Thyroid gland (tissue), 4 donors: Measurements from ENCODE around the gene SATB1. TPM values are rescaled to one million over a fixed set of nuclear protein-coding genes. Genes with fewer than 3 reads are reported as not detected.

Experiments used
- DNase-seq, 2 donors: peaks; one replicate each; pipeline ENCODE4 v3.0.0-alpha.2; 2019
- H3K27ac ChIP-seq, 3 donors: fragments of 200-600 bp; sonication (generic); 1 replicate in 2 of 3; 2 replicates in 1 of 3; pipeline ENCODE4 v1.5.1; 2016 to 2019; ENCODE audit warnings: mild to moderate bottlenecking in 1 of 3, moderate library complexity in 1 of 3
- H3K27me3 ChIP-seq: fragments of 200-600 bp; sonication (generic); one replicate; pipeline ENCODE4 v1.5.1; 2019
- H3K36me3 ChIP-seq, 2 donors: fragments of 200-600 bp; sonication (generic); one replicate each; pipeline ENCODE4 v1.5.1; 2016 to 2019
- H3K4me1 ChIP-seq, 2 donors: fragments of 200-600 bp; sonication (generic); one replicate each; pipeline ENCODE4 v1.5.1; 2017 to 2019
- H3K4me3 ChIP-seq, 3 donors: fragments of 200-600 bp; sonication (generic); replicated peaks in 1 of 3; 1 replicate in 2 of 3; 2 replicates in 1 of 3; pipeline ENCODE4 v1.5.1; 2016; ENCODE audit warnings: mild to moderate bottlenecking in 1 of 3
- H3K9me3 ChIP-seq: fragments of 200-600 bp; sonication (generic); one replicate; pipeline ENCODE4 v1.5.1; 2017
- POLR2A ChIP-seq, 2 donors: fragments of 450-650 bp; IDR thresholded peaks; one replicate each; pipeline ENCODE4 v1.6.1; 2017; ENCODE audit warnings: antibody characterized with exemption in 2 of 2, mild to moderate bottlenecking in 2 of 2, moderate library complexity in 1 of 2
- WGBS, 2 donors: methylation state at CpG; one replicate each; pipeline ENCODE4 v1.1.5; 2017; 5-methylcytosine and 5-hydroxymethylcytosine counted together
- intact Hi-C: fragments of 100-400 bp; cut with DNase I; formaldehyde crosslinking; loops from one replicate; pipeline ENCODE4 v1.15.1; 2023
- total RNA-seq, 4 donors: library from RNA; depleted of rRNA; stranded (reverse); fragments of >200 nt; gene quantifications; one replicate each; pipeline ENCODE4 v1.2.3, GENCODE V29; 2016
- TF ChIP-seq, protein P1 (sequence below), 6 experiments: fragments of 200-600 bp in 3 of 6; fragments of 450-650 bp in 3 of 6; sonication (generic) in 3 of 6; IDR thresholded peaks; one replicate each; pipeline ENCODE4 v1.5.1; 2016 to 2019; ENCODE audit warnings: antibody characterized with exemption in 6 of 6, mild to moderate bottlenecking in 2 of 6, inconsistent platforms in 1 of 6, moderate library complexity in 1 of 6

Gene SATB1
- total RNA-seq, 4 donors from 2014 or later, result 45.4 to 115 (median 64.4) TPM

DNA sequence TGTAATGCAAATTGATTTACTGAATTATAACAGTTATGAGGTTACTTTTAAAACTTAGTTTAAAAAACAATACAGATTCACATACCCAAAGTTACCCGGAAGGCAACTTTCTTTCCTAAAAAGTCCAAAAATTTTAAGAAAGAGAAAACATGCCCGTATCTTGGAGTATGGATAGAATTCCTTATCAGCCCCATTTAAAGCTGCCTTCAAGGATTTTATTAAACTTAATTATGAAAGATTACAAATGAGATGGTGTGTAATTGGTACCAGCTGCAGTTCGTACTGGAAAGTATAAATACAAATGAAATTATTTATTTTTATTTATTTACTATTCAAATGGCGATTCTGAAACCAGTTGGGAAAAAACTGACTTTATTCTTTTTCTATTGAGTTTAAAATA, 39.4 kb downstream of the SATB1 start:
- no peaks in the 10 kb centered on the region for H3K36me3 ChIP-seq
- TF ChIP-seq, protein P1, sequence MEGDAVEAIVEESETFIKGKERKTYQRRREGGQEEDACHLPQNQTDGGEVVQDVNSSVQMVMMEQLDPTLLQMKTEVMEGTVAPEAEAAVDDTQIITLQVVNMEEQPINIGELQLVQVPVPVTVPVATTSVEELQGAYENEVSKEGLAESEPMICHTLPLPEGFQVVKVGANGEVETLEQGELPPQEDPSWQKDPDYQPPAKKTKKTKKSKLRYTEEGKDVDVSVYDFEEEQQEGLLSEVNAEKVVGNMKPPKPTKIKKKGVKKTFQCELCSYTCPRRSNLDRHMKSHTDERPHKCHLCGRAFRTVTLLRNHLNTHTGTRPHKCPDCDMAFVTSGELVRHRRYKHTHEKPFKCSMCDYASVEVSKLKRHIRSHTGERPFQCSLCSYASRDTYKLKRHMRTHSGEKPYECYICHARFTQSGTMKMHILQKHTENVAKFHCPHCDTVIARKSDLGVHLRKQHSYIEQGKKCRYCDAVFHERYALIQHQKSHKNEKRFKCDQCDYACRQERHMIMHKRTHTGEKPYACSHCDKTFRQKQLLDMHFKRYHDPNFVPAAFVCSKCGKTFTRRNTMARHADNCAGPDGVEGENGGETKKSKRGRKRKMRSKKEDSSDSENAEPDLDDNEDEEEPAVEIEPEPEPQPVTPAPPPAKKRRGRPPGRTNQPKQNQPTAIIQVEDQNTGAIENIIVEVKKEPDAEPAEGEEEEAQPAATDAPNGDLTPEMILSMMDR (IDR thresholded peaks at IDR 0.05), result no peak
- no peak for TF ChIP-seq POLR2A (IDR thresholded peaks at IDR 0.05)
- H3K4me1 ChIP-seq, result no peaks in the 10 kb centered on the region
- intact Hi-C loops, result no loop called here
- H3K27me3 ChIP-seq, result no peaks in the 10 kb centered on the region
- no peak overlapping the region for H3K4me3 ChIP-seq
- H3K9me3 ChIP-seq, result no peaks in the 10 kb centered on the region
- no peak overlapping the region for H3K27ac ChIP-seq
- WGBS, 2 donors, result 85 to 96% methylated on average over 4 of the region's 4 CpGs
- no peak for DNase-seq

DNA sequence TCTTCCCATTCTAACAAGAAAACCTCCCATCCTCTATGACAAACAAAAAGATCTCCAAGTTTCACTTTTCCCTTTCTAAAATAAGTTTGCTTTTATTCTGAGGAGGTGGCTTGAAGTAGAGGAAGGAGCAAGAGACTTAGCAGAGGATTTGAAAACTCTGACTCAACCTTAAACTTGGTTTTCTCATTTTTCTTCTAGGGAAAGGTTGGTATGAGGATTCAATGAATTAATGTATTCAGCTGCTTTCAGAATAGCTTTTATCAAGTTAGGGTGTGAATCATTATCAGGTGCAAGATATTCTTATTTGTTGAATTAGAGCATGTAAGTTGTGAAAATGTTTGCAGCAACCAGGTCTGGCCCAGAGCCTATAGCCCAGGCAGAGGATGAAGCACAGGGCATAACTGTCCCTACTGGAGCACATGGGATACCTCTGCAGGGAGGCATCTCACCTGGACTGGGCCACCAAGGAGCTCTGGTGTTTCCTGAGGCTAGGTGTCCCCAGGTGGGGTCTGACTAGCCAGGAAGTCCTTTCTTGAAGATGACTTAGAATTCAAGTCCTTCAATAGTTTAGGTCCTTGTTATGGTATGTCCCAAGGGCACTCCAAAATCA, 42.3 kb downstream of the SATB1 start:
- Histone ChIP-seq H3K9me3 (no peaks in the 10 kb centered on the region), H3K27ac (no peak overlapping the region), H3K4me1 (peaks cover 3 to 4% of the 10 kb centered on the region in 2 donors), H3K4me3 (no peak overlapping the region), H3K27me3 (no peaks in the 10 kb centered on the region), H3K36me3 (no peaks in the 10 kb centered on the region)
- intact Hi-C loops, result no loop called here
- no peak for DNase-seq
- no peak for TF ChIP-seq POLR2A (IDR thresholded peaks at IDR 0.05)
- TF ChIP-seq, protein P1 (IDR thresholded peaks at IDR 0.05), result no peak

DNA sequence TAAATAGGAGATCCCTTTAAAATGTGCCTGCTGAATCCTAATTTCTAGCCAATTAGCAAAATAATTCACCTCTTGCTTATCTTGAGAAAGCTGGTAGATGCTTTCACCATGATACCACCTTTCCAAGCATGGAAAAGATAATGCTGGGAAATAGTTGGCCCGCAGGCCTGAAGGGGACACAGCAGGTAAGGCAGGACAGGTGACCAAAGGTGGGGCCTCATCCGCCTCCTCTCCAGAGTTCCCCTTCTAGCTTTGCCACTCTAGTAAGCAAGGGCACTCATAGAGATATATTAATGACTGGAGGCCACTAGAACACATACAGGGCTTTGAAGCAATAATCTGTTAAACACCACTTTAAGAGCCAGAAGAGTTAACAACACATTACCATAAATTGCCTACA, 45.5 kb downstream of the SATB1 start:
- intact Hi-C loops, result no loop called here
- no peaks in the 10 kb centered on the region for H3K36me3 ChIP-seq
- H3K4me3 ChIP-seq, result no peak overlapping the region
- no peak for DNase-seq
- H3K27ac ChIP-seq, result no peak overlapping the region
- H3K27me3 ChIP-seq, result no peaks in the 10 kb centered on the region
- WGBS, 2 donors, result 86 to 87% methylated on average over 2 of the region's 2 CpGs
- no peaks in the 10 kb centered on the region for H3K9me3 ChIP-seq
- H3K4me1 ChIP-seq, result peaks cover 6 to 7% of the 10 kb centered on the region in 2 donors
- TF ChIP-seq, protein P1 (IDR thresholded peaks at IDR 0.05), result no peak
- TF ChIP-seq POLR2A (IDR thresholded peaks at IDR 0.05), result no peak

DNA sequence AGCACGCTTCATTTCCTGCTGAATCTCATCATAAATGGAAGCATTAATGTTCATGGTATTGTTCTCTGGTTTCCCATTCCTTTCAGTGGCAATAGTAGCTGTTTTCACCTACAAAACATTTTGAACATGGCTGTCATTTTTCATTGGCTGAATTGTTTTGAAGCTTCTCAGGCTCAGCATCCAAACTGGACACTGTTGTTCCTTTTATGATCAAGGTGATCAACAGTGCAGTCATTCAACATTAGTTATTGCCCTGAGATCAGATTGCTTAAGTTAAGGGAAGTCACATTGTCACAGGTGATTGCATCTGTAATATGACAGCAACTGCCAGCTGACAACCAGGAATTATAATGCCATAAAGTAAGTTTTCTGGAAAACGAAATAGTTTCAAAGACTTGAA, 46.9 kb downstream of the SATB1 start:
- H3K4me3 ChIP-seq, result no peak overlapping the region
- 75 to 77% methylated on average over 2 of the region's 2 CpGs for WGBS, 2 donors
- intact Hi-C loops, result no loop called here

DNA sequence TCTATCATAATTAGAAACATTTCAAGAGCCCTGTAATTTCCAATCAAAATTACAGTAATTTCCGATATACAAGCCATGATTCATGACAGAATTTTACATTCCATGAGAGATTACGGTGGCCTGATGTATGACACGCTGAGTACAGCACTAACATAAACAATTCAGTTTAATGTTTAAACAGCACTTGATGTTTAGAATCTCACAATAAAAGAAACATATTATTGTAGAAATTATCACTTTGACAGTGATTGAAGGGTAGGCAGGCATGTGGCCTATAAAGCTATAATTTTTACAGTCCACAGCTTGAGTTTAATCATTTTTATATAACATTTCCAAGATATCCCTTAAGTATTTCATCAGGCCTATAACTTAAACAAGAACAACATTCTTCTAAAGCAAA, 48.5 kb downstream of the SATB1 start:
- no peak overlapping the region for H3K4me3 ChIP-seq
- H3K27me3 ChIP-seq, result no peaks in the 10 kb centered on the region
- H3K9me3 ChIP-seq, result no peaks in the 10 kb centered on the region
- peaks cover 6 to 7% of the 10 kb centered on the region in 2 donors for H3K4me1 ChIP-seq
- intact Hi-C loops, result no loop called here
- no peak overlapping the region for H3K27ac ChIP-seq
- H3K36me3 ChIP-seq, result no peaks in the 10 kb centered on the region
- WGBS, 2 donors, result 96 to 97% methylated on average over 3 of the region's 3 CpGs
- no peak for DNase-seq
- TF ChIP-seq POLR2A (IDR thresholded peaks at IDR 0.05), result no peak
- TF ChIP-seq, protein P1 (IDR thresholded peaks at IDR 0.05), result no peak

More for the DNA sequence above, 46.9 kb downstream of the SATB1 start:
- no peaks in the 10 kb centered on the region for H3K27me3 ChIP-seq
- H3K4me1 ChIP-seq, result peaks cover 6 to 7% of the 10 kb centered on the region in 2 donors
- TF ChIP-seq, protein P1 (IDR thresholded peaks at IDR 0.05), result no peak
- no peak for TF ChIP-seq POLR2A (IDR thresholded peaks at IDR 0.05)
- H3K9me3 ChIP-seq, result no peaks in the 10 kb centered on the region
- DNase-seq, result no peak
- H3K27ac ChIP-seq, result no peak overlapping the region
- no peaks in the 10 kb centered on the region for H3K36me3 ChIP-seq
